ENCODE measurements around the gene VPS16. TPM values are rescaled to one million over a fixed set of nuclear protein-coding genes. Genes with fewer than 3 reads are reported as not detected.
A peak's percentile ranks its signal among the peaks of the same experiment; 100 is the strongest.

The VPS16 gene
- total and polyA plus RNA-seq, 2 of the 13 experiments (the other 11 are each of a cell fraction or from before 2014, with no cell fraction given): 34.2 to 35.4 TPM

DNA sequence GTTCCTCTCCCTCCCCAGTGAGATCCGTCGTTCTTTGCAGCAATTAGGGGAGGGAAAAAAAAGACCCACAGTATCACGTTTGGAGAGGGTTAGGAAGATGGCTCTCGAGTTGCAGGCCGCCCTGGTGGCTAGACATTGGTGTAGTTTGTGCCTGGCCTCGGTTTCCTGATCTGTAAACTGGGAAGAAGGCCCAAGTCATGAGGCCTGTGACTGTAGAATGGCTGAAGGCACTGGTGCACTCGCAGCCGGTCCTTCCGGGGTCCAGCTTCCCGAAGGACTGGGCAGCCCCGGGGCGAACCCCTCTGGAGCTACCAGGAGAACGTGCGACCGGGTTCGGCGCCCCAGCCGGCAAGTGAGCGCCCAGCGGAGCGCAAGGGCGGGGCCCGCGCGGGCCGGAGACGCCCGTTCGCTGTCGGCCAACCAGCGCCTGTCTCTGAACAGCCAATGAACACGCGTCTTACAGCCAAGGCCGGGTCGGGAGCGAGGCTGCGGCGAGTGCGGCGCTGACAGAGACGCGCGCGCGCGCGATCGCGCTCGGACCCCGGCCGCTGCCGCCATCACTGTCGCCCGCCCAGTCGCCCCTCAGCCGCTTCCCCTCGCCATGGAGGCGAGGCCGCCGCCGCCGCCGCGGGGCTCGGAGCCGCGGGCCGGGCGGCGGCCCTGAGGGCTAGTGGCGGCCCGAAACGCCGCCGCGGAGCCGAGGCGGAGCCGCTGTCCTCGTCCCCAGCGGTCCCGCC, 32.6 kb downstream of the VPS16 start, which contains the start of gene PTPRA (continued):
- TF ChIP-seq, protein P1, sequence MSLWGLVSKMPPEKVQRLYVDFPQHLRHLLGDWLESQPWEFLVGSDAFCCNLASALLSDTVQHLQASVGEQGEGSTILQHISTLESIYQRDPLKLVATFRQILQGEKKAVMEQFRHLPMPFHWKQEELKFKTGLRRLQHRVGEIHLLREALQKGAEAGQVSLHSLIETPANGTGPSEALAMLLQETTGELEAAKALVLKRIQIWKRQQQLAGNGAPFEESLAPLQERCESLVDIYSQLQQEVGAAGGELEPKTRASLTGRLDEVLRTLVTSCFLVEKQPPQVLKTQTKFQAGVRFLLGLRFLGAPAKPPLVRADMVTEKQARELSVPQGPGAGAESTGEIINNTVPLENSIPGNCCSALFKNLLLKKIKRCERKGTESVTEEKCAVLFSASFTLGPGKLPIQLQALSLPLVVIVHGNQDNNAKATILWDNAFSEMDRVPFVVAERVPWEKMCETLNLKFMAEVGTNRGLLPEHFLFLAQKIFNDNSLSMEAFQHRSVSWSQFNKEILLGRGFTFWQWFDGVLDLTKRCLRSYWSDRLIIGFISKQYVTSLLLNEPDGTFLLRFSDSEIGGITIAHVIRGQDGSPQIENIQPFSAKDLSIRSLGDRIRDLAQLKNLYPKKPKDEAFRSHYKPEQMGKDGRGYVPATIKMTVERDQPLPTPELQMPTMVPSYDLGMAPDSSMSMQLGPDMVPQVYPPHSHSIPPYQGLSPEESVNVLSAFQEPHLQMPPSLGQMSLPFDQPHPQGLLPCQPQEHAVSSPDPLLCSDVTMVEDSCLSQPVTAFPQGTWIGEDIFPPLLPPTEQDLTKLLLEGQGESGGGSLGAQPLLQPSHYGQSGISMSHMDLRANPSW (CRISPR knock-in tag; IDR thresholded peaks at IDR 0.05; ENCODE audit: borderline replicate concordance): peak; percentile 96; the same call in 1 of the 2 replicates
- no peak for TF ChIP-seq ZFP62 (CRISPR knock-in tag; IDR thresholded peaks at IDR 0.05)
- TF ChIP-seq ATF7 (IDR thresholded peaks at IDR 0.05): no peak
- TF ChIP-seq ATF7 (CRISPR knock-in tag; IDR thresholded peaks at IDR 0.05): no peak; the same call in 1 of the 2 replicates
- TF ChIP-seq, protein P2, sequence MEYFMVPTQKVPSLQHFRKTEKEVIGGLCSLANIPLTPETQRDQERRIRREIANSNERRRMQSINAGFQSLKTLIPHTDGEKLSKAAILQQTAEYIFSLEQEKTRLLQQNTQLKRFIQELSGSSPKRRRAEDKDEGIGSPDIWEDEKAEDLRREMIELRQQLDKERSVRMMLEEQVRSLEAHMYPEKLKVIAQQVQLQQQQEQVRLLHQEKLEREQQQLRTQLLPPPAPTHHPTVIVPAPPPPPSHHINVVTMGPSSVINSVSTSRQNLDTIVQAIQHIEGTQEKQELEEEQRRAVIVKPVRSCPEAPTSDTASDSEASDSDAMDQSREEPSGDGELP (IDR thresholded peaks at IDR 0.05; ENCODE audit: borderline replicate concordance, low read depth): peak; percentile 80; the same call in 1 of the 2 replicates
- TF ChIP-seq, protein P3, sequence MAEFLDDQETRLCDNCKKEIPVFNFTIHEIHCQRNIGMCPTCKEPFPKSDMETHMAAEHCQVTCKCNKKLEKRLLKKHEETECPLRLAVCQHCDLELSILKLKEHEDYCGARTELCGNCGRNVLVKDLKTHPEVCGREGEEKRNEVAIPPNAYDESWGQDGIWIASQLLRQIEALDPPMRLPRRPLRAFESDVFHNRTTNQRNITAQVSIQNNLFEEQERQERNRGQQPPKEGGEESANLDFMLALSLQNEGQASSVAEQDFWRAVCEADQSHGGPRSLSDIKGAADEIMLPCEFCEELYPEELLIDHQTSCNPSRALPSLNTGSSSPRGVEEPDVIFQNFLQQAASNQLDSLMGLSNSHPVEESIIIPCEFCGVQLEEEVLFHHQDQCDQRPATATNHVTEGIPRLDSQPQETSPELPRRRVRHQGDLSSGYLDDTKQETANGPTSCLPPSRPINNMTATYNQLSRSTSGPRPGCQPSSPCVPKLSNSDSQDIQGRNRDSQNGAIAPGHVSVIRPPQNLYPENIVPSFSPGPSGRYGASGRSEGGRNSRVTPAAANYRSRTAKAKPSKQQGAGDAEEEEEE (CRISPR knock-in tag; IDR thresholded peaks at IDR 0.05; ENCODE audit: borderline replicate concordance): no peak; the same call in 1 of the 2 replicates
- TF ChIP-seq, protein P4, sequence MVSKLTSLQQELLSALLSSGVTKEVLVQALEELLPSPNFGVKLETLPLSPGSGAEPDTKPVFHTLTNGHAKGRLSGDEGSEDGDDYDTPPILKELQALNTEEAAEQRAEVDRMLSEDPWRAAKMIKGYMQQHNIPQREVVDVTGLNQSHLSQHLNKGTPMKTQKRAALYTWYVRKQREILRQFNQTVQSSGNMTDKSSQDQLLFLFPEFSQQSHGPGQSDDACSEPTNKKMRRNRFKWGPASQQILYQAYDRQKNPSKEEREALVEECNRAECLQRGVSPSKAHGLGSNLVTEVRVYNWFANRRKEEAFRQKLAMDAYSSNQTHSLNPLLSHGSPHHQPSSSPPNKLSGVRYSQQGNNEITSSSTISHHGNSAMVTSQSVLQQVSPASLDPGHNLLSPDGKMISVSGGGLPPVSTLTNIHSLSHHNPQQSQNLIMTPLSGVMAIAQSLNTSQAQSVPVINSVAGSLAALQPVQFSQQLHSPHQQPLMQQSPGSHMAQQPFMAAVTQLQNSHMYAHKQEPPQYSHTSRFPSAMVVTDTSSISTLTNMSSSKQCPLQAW (CRISPR knock-in tag; IDR thresholded peaks at IDR 0.05): peak; percentile 17; the same call in 1 of the 2 replicates
- TF ChIP-seq ZKSCAN5 (CRISPR knock-in tag; IDR thresholded peaks at IDR 0.05): no peak
- TF ChIP-seq NKX3-1 (CRISPR knock-in tag; IDR thresholded peaks at IDR 0.05): peak; percentile 67; the same call in 1 of the 2 replicates
- peak; percentile 79 for TF ChIP-seq ZMYM4 (CRISPR knock-in tag; IDR thresholded peaks at IDR 0.05)
- no peak for TF ChIP-seq RFXANK (CRISPR knock-in tag; IDR thresholded peaks at IDR 0.05)
- TF ChIP-seq, protein P5, sequence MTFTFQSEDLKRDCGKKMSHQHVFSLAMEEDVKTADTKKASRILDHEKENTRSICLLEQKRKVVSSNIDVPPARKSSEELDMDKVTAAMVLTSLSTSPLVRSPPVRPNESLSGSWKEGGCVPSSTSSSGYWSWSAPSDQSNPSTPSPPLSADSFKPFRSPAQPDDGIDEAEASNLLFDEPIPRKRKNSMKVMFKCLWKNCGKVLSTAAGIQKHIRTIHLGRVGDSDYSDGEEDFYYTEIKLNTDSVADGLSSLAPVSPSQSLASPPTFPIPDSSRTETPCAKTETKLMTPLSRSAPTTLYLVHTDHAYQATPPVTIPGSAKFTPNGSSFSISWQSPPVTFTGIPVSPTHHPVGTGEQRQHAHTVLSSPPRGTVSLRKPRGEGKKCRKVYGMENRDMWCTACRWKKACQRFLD (CRISPR knock-in tag; IDR thresholded peaks at IDR 0.05; ENCODE audit: borderline replicate concordance): peak; percentile 64; the same call in 1 of the 2 replicates
- TF ChIP-seq ZNF790 (CRISPR knock-in tag; IDR thresholded peaks at IDR 0.05; ENCODE audit: borderline replicate concordance): no peak; the same call in 1 of the 2 replicates
- TF ChIP-seq ZFP90 (CRISPR knock-in tag; IDR thresholded peaks at IDR 0.05; ENCODE audit: borderline replicate concordance): no peak
- TF ChIP-seq ZNF33B (CRISPR knock-in tag; IDR thresholded peaks at IDR 0.05): no peak
- TF ChIP-seq HOXD1 (CRISPR knock-in tag; IDR thresholded peaks at IDR 0.05): no peak
- no peak for TF ChIP-seq PCBP1 (IDR thresholded peaks at IDR 0.05; ENCODE audit: borderline replicate concordance, low read depth, low read length)

Data from HepG2 (cell line).